Endometrial microvascular endothelial cells (primary cell): ENCODE measurements around the gene NAT8. TPM values are rescaled to one million over a fixed set of nuclear protein-coding genes. Genes with fewer than 3 reads are reported as not detected.
"Not testable (repeated sequence)": the region's sequence is repeated elsewhere in the genome, so short reads cannot be mapped to it uniquely, and the experiment has no call there.

Source experiments
- in situ Hi-C: cut with HindIII; loops from 2 replicates; pipeline ENCODE4 v1.10.0; 2017; ENCODE audit warnings: low sequenced_read_pairs, low pct_unique_long_range_greater_than_20kb; ENCODE audit errors: inconsistent ontology term
- total RNA-seq: library from RNA; depleted of rRNA; stranded (reverse); fragments of >200 nt; gene quantifications from one replicate; pipeline ENCODE4 v1.2.3, GENCODE V29; 2015; ENCODE audit errors: inconsistent ontology term

NAT8 gene
- total RNA-seq, 1 donor from 2014 or later: not detected

DNA sequence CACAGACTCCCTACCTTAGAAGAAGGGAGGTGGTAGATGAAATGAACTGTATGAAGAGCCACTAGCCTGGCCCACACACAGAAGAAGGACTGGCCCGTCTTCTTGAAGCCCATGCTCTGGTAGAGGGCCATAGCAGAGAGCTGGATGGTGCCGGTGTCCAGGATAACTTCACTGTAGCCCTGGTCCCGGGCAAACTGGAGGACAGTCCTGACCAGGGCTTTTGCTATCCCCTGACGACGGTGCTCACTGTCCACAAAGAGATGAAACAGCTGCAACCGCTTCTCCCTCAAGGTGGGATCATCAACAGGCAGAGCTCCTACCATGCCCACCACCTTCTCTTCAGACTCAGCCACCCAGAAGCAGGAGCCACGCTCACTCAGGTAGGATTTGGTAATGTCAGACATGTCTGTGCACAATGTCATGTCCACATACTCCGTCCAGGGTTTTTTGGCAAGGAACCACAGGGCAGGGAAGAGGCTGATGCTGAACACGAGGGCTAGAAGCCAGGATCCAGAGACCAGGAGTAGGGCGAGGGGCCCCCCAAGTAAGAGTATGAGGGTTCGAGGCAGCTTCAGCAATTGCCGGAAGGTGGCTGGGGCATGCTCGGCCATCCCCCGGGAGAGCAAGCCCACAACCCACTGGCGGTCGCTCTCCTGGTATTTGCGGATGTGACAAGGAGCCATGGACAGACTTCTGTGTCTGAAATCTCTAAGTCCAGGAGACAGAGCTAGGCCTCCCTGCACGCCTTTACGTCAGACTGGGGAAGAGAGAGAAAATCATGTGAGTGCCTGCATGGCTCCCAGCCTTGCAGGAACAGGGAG, 1.1 kb downstream of the NAT8 start:
- in situ Hi-C loops: no loop called here

GRCh38 chr2:73640511-73640911, 1.7 kb downstream of the NAT8 start:
- in situ Hi-C loops: no loop called here

DNA sequence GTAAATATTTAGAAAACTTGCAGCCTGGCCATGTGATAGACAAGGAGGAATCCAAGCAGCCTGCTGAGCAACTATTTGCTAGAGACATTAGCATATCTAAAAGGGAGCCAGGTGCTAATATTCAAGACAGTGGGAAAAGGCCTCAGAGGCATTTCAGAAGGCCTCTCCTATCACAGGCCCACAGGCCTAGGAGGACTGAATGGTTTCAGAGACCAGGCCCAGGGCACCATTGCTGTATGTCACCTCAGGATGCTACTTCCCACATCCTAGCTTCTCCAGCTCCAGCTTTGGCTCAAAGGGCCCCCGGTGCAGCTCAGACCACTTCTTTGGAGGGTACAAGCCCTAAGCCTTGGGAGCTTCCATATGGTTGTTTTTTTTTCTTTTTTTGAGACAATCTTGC, 3.8 kb downstream of the NAT8 start:
- in situ Hi-C loops: no loop called here

DNA sequence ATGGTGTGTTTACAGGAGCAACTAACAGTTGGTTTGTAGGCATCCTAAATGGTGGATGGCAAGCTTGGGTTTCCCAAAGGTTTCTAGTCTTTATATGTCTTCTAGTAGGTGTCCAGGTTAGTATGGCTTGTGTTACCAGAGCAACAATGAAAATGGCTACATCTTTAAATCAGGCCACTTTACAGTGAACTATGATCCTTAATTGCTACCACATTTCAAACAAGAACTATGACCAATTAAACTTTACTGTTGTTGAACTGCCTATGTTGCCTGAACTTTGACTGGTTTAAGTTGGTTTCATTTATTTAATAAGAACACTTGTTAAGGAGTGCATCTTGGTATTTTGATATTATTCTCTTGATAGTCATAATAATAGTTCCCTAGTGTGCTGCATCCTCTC, 5.2 kb downstream of the NAT8 start:
- in situ Hi-C loops: not testable (repeated sequence)

DNA sequence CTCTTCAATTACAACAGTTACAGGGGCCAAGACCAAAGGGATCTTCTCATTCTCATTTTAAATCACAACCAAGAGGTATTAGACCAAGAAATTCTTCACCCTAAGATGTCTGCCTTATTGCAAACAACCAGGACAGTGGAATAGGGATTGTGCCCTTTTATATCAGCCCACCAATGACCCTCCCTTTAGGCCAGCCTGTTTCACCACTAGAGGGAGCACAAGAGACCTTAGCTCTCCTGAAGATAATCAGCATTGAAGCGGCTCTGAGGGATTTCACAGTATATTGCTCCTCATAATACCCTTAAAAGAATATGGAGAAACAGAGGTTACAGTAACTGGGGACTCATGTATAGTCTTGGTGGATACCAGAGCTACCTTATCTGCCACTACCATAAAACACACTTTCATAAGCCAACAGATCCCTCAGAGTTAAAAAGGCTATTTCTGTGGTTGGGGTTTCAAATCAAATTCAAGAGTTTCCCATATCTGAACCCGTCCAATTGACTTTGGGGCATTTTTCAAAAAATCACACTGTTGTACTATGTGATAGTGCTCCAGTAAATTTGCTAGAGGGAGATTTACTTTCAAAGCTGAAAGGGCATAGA, 11.5 kb downstream of the NAT8 start:
- in situ Hi-C loops: not testable (repeated sequence)

DNA sequence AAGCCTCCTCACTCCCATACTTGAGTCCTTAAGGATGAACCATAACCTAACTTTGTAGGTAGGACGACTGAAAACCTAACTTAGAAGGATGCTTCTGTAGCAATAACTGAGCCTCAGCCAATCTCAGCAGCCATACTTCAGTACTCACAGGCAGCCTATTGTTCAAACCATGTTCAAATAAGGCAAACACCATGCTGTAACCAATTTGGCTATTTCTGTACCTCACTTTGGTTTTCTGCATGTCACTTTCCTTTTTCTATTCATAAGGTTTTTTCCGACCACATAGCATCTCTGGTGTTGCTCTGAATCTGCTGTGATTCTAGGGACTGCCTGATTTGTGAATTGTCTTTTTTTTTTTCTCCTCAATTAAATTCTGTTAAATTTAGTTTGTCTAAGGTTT, 13.7 kb downstream of the NAT8 start:
- in situ Hi-C loops: not testable (repeated sequence)

GRCh38 chr2:73626237-73626636, 16.0 kb downstream of the NAT8 start:
- in situ Hi-C loops: not testable (repeated sequence)

- in situ Hi-C loops: not testable (repeated sequence)
Observed at GRCh38 chr2:73624625-73625024, 17.6 kb downstream of the NAT8 start.

GRCh38 chr2:73624036-73624435, 18.2 kb downstream of the NAT8 start:
- in situ Hi-C loops: not testable (repeated sequence)

GRCh38 chr2:73619925-73620324, 22.3 kb downstream of the NAT8 start:
- in situ Hi-C loops: not testable (repeated sequence)

- in situ Hi-C loops: no loop called here
Observed at GRCh38 chr2:73614997-73615396, 27.2 kb downstream of the NAT8 start.

GRCh38 chr2:73614105-73614504, 28.1 kb downstream of the NAT8 start:
- in situ Hi-C loops: no loop called here

DNA sequence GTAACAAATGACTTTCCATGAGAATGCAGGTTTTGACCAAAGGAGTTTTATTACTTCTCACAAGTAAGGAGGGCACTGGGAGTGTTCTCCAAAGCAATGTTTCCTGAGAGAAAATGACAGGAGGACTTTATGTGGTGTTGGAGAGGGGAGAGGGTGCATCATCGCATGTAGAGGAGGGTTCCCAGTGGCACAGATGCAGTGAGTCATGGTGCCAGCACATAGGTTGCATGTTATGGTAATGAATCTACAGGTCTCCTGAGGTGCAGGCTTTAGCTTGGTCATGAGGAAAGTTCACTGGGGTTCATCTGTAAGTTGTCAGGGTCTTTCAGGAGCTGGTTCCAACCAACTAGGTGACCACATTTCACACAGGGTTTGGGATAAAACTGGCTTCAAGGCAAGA, 30.4 kb downstream of the NAT8 start:
- in situ Hi-C loops: no loop called here

DNA sequence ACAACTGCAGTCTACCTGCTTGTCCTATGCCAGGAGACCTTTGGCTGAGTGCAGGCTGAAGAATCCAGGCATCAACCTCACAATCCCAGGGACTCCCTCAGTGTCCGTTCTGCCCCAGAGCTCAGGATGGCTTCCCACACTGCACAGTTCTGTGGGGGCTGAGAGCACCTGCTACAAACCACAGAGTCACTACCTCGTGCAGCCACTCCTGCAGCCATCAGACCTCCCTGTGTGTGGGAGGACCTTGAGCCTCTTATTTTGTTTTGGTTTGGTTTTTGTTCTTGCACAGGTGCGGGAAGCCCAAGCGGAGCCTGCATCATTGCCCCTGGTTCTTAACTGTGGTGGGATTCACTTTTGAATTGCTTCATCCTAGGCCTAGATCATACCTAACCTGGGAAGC, 31.0 kb downstream of the NAT8 start:
- in situ Hi-C loops: no loop called here

DNA sequence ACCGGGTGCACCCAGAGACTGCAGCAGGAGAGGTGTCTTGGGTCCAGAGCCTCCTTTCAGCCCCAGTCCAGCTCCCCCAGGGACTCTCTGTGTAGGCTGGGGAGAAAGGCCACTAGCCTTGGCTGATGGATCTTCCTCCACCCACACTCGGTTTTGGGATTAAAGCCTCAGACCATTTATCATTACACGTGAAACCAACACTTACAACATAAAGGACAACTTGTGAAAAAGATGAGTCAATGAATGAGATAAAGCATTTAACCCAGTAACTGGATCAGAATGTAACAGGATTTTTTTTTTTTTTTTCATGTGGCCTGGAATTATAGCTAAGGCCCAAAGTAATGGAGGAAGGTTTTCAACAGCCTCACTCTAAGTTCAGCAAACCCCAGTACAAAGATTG, 32.1 kb downstream of the NAT8 start:
- in situ Hi-C loops: no loop called here

GRCh38 chr2:73604589-73604988, 37.6 kb downstream of the NAT8 start:
- in situ Hi-C loops: not testable (repeated sequence)

DNA sequence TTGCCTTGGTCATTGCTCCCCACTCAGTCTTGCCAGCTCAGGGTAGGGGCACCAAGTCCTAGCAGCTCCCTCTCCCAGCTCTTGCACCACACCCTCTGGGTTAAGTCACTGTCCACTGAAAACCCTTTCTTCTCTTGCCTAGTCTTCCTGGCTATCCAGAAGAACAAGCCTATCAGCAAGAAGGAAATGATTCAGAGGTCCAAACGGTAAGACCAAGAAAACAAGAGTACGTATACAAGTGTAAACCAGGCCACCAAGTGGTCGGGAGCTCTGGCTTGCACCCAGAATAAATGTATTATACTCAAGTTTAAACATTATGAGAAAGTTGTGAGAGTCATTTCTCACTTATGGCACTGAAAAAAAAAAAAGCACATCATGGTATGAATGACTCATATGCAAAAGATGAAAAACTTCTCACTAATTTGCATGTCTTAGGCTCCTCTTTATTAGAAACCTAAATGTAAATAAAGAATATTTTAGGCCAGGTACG, 39.1 kb downstream of the NAT8 start:
- in situ Hi-C loops: not testable (repeated sequence)

DNA sequence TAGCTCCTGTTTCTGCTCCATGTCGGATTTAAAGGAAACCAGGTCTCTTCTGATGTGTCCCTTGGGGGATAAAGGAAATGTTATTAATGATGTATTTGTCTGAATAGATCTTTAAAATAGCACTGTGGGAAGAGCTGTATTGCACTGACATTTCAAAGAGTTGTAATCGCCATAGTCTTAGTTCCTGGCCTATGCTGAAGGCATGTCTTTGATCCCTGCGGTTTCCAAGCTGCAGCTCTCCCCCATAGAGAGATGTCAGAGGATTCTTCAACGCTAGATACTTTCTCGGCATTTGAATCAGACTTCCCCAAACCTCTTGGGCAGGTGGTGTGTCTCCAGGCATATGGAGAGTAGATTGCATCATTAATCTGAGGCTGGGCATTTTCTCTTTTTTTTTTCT, 40.4 kb downstream of the NAT8 start:
- in situ Hi-C loops: no loop called here

DNA sequence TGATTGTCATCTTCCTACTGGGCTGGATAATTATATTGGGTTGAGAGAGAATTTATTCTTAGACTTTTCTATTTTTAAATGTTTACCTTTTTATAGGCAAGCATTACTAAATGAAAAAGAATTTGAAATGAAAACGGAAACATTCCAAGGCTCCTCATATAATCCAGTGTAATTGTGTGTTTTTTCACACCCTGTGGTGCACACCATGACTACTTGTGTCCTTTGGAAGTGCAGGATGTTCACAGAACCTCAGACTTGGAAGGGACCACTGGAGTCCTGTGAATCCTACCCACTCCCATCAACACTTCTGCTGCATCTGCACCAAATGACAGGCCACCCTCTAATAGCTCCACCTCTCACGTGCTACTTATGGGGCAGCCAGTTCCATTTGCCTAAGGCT, 48.0 kb downstream of the NAT8 start:
- in situ Hi-C loops: no loop called here

GRCh38 chr2:73593680-73594079, 48.5 kb downstream of the NAT8 start:
- in situ Hi-C loops: no loop called here
